GM23248 (cell line): ENCODE measurements around the gene RAB4A.

Source experiments
- EZH2 ChIP-seq: fragments of 200-600 bp; sonication (generic); IDR thresholded peaks from 2 replicates; pipeline ENCODE4 v1.6.1; 2018; ENCODE audit warnings: antibody characterized with exemption, mild to moderate bottlenecking; ENCODE audit not compliant: insufficient read depth, poor library complexity, severe bottlenecking
- EZH2phosphoT487 ChIP-seq: fragments of 200-600 bp; sonication (generic); IDR thresholded peaks from 2 replicates; pipeline ENCODE4 v1.6.1; 2018; ENCODE audit warnings: antibody characterized with exemption, moderate library complexity, mild to moderate bottlenecking, low read depth; ENCODE audit not compliant: insufficient read depth

DNA sequence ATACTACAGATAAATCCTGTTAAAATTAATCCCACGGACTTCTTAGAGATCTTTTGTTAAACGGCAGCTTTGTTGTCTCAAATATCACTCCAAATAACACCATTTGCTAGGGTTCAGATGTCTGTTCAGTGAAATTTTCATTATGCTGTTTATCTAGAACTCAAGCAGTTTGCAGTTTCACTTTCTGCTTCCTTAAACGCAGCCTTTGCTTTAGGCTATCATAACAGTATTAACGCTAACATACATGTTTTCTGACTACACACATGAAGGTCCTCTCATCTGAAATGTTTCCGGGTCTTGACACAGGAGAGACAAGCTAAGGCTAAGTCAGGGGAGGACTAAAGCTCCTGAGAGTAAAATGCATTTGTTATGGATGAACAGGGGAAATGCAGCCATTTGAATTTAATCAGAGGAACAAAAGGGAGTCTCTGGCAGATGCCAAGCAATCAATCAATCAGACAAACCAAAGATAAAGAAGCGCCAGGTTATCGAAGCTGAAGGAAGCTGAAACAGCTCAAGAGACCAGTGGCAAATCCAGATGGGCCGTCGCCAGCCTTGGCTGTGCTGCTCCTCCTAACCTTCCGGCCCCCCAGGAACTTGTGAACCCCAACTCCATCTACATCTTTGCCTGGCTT lies 55.1 kb downstream of the RAB4A start:
- TF ChIP-seq EZH2 (no peak), EZH2phosphoT487 (no peak)
